Right ventricle myocardium inferior (tissue), 1 donor: ENCODE measurements around the gene CDRT4. TPM values are rescaled to one million over a fixed set of nuclear protein-coding genes. Genes with fewer than 3 reads are reported as not detected.
"Not testable (repeated sequence)": the region's sequence is repeated elsewhere in the genome, so short reads cannot be mapped to it uniquely, and the experiment has no call there.

Experiments used
- ATAC-seq: fragments of 200-7000 bp; cut with Tn5 transposase; one replicate; pipeline ENCODE4 v1.9.1; 2020; ENCODE audit warnings: mild to moderate bottlenecking, moderate library complexity
- DNase-seq: peaks from one replicate; pipeline ENCODE4 v3.0.0; 2021; ENCODE audit errors: missing footprints
- intact Hi-C: fragments of 100-400 bp; cut with DNase I; formaldehyde crosslinking; loops from one replicate; pipeline ENCODE4 v1.11.0; 2022
- long read RNA-seq: library from polyadenylated mRNA; unstranded; transcript quantifications from one replicate; pipeline ENCODE4 v2.0.0, GENCODE V29; 2021
- total RNA-seq: library from RNA; stranded (reverse); fragmentation: NEBNext Ultra II Directional; extraction: Animal tissue kit (Norgen Biotek cat#: 25700); gene quantifications from one replicate; pipeline ENCODE4 v1.2.1, GENCODE V29; 2021
- donor health status: DM: no; HTN: yes; CAD: no; lungs with severe emphysema.

The CDRT4 gene
- total RNA-seq = 1.8 TPM
- long read RNA-seq = 0 reads

DNA sequence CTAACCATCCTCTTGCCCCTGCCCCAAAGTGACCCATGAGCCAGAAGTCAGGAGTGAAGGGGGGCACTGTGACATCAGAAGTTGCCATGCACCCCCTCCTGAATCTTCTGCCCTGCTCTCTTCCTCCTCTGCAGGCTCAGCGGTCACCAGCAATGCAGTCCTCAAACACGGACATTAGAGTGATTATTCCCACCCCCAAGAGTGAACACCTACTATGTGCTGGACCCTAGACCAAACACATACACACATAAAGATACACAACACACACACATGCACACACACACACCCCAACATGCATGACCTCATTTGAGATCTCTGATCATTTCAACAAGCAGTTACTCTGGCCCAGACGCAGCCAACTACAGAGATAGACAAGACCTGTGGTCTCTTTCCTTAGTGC lies at the start of gene CDRT4:
CDRT4 (minus strand) TSS at position 30 of the 400 bp plus-strand sequence. CDS start 27,383 bp downstream, outside the sequence.
- intact Hi-C loops = no loop called here
- no peak for DNase-seq
- no peak for ATAC-seq

- intact Hi-C loops = no loop called here
- DNase-seq (no peak), ATAC-seq (no peak)
Measured at GRCh38 chr17:15516150-15516549, 48.7 kb upstream of the CDRT4 start.

DNA sequence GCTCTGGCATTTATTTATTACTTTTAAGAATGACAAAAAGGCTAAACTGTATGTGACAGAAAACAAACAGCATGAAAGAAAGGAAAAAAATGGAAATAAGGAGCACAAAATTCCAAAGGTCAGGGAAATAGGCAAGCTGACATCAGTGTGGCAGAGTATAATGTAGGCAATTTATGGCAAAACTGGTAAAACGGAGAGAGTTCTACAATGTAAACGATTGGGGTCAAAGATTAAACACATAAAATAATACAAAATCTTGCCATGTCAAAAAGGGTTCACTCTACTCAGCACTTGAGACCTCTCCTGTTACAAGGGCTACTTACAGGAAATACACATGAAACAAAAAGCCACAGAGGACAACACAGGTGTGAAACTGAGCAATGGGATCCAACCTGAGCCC lies 47.0 kb upstream of the CDRT4 start:
- intact Hi-C loops = no loop called here
- DNase-seq = no peak

GRCh38 chr17:15513856-15514459 lies 46.5 kb upstream of the CDRT4 start:
- ATAC-seq (no peak), DNase-seq (no peak)
- intact Hi-C loops = no loop called here

More for the DNA sequence above, 47.0 kb upstream of the CDRT4 start:
- no peak for ATAC-seq

DNA sequence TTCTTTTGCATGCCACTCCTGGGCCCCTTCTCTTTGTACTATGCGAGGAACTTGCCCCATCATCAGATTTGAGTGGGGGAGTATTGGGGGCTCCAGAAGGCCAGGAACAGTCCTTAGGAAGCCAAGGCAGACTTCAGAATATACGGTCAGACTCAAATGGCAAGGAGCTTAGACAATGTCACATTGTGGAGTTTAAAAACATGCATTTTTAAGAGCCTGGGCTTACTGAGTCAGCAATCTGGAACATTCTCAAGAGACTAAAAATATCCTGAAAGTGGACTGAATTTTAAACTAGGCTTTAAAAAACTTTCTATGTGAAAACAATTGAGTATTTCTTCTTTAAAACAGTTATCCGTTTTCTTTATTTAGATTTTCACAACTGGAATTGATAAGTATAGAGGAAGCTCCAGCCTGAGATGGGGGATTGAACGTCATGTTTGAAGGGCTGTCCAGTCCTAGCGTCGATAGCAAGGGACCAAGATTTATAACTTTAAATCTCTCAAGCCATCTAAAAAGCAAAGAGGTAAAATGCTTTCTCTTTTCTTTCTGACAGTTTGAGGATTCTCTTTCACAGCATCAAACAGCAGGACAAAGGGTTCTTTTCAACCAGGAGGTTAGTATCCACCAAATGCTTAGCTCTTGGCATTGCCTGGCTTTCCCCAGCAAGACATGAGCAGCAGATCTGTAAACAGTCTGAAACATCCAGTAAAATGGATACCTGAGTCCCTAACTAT lies 45.8 kb upstream of the CDRT4 start:
- no peak for ATAC-seq
- DNase-seq = no peak
- intact Hi-C loops = no loop called here

- intact Hi-C loops = no loop called here
- ATAC-seq (no peak), DNase-seq (no peak)
Measured at GRCh38 chr17:15512071-15512709, 44.8 kb upstream of the CDRT4 start.

DNA sequence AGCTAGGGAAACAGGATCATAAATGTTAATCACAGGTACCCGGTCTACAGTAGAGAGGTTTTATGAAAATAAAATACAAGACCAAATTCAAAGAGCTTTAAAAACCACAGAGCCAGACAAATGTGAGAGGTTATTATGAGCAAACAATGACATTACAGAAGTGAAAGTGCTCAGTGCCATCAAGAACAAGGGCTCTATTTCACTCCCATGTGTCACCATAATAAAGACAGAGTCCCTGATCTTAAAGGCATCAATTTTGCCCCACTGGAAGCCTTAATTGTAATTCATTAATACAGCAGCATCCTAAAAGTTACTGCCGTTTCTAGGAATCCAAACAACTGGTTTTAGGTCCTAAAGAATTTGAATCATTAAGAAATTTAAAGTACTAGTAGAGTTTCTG lies 43.7 kb upstream of the CDRT4 start:
- no peak for ATAC-seq
- no peak for DNase-seq
- intact Hi-C loops = no loop called here

GRCh38 chr17:15510361-15510760 lies 42.9 kb upstream of the CDRT4 start:
- DNase-seq (no peak), ATAC-seq (no peak)
- intact Hi-C loops = no loop called here

DNA sequence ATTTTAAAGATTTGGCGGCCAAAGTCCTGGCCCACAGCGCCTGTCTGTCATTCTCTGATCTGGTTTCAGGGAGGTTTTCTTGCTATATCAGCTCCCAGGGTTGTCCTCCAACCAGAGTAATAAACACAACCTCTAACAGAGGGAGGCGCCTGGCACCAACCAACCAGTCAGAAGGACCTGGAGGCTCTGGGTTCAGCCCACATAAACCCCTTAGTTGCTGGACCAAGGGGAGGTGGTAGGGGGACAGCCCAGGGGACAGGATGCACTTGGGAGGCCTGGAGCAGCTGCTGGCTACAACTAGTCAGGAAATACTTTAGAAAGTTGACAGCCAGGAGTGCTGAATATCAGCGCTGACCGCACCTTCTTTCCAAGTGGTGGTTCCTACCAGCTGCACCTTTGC lies 41.7 kb upstream of the CDRT4 start:
- DNase-seq = no peak
- intact Hi-C loops = no loop called here
- ATAC-seq = peak; percentile 47

DNA sequence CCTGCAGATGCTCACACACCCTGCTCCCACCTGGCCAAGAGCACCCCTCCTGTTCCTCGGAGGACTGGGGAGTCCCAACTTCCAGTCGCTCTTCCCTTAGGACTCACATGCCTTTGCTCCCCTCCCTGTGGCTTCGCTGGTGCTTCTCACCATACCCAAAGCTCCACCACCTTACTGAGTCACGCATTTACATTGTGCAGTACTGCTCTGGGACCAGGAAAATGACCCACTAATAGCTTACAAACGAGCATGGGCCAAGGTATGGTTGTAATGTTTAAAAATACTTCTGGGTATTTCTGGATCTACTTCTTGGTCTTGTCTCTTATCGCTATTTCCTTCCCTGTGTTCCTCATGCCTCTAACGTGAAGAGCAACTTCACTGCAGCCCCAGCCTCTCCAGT lies 41.0 kb upstream of the CDRT4 start:
- intact Hi-C loops = no loop called here

GRCh38 chr17:15507896-15508295 lies 40.5 kb upstream of the CDRT4 start:
- intact Hi-C loops = no loop called here
- ATAC-seq (no peak), DNase-seq (no peak)

More for the DNA sequence above, 41.0 kb upstream of the CDRT4 start:
- ATAC-seq (peak; percentile 49), DNase-seq (no peak)

GRCh38 chr17:15507001-15507400 lies 39.6 kb upstream of the CDRT4 start:
- ATAC-seq (no peak), DNase-seq (no peak)
- intact Hi-C loops = no loop called here

GRCh38 chr17:15505708-15506107 lies 38.3 kb upstream of the CDRT4 start:
- ATAC-seq, intact Hi-C loops, DNase-seq: not testable (repeated sequence)

DNA sequence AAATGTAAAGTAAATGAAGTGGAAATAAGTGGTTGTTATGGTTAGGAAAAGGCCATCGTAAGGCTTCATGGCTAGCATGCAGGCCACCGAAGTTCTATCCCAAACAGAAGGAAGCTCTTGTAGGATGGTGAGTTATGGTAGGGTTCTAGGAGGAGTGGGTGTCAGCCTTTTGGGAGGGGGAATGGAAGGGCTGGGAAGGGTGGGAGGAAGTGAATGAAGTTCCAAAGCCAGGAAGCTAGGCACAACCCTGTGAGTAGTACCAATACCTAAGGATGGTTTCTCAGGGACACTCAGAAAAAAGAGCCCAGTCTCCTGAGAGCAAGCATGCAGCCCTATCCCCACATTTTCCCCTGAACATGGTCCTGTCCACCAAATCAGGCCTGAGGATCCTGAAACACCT lies 36.3 kb upstream of the CDRT4 start:
- no peak for ATAC-seq
- DNase-seq = no peak
- intact Hi-C loops = loop anchor here (1.0 to 5.0 kb wide), 4 partner anchors 46 to 243 kb away; partner anchors contain the start of gene TEKT3

DNA sequence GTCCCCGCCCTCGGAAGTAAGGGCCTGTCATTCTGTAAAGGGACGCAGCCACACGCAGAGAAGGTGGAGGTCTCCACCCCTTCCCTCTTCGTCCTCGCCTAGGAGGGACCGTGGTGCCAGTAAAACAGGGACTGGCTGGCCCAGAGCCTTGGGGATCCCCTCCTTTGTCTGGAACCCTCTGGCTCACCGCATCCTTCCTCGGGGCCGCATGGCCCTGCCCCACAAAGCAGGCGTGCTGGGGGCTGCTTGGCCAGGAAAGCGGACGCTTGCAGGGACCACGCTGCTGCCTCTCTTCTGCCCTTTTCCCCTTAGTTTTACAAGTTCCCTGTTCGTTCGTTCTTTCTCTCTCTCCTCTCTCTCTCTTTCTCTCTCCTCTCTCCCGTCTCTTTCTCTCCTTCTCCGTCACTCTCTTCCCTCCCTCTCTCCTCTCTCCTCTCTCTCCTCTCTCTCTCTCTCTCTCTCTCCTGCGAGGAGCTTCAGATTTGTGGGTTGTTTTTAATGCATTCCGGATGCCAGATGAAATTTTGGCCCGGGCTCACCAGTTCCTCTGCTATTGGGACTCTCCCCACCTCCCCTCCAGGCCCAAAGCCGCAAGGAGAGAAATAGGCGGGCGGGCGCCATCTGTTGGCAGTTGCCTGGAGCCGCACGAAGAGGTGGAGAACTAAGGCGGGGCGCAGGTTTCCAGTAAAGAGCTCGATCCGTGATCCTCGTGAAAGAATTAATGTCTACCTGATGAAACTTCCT lies 35.1 kb upstream of the CDRT4 start:
- peak; percentile 96 for DNase-seq
- intact Hi-C loops = loop anchor here (1.0 to 5.0 kb wide), 4 partner anchors 45 to 242 kb away; partner anchors contain the start of gene TEKT3
- peak; percentile 95 for ATAC-seq

DNA sequence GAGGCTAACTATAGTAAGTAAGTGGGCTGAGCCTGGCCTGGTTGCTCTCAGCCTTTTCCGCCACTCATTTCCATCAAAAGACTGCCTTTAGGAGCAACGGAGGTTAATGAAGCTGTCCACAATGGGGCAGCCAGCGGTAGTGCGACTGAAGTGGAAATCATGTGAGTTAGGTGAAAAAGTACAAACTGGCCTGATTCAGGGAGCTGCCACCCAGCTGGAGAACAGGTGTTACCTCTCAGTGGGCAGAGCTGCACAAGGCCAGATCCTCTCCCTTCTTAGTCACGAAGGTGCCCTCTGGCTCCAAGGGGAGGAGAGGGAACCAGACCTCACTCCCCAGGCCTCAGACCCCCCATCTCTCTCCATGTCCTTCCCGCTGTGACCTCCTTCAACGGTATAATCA lies 34.4 kb upstream of the CDRT4 start:
- ATAC-seq = no peak
- DNase-seq = no peak
- intact Hi-C loops = loop anchor here (5.0 kb wide), 3 partner anchors 44 to 159 kb away; partner anchors contain the start of gene TEKT3

GRCh38 chr17:15501282-15501681 lies 33.9 kb upstream of the CDRT4 start:
- intact Hi-C loops = loop anchor here (5.0 kb wide), 3 partner anchors 44 to 159 kb away; partner anchors contain the start of gene TEKT3
- no peak for ATAC-seq
- no peak for DNase-seq

DNA sequence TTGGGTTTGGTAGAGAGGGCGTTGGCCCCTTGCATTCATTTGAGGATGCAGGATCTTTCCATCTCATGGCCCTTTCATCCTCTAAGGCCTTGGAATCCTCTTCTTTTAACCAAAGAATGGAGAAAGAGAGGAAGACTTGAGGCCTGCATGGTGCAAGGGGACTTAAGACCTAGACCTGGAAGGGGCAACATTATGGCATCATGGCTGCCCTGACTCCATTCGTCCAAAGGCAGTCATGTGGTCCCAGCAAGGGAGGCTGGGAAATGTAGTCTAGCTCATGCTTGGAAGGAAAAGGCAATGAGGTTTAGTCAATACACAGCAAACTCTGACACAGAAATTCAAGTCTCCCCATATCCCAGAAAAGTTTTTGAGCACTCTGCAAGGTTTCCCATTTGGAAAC lies 30.7 kb upstream of the CDRT4 start:
- no peak for DNase-seq
- intact Hi-C loops = no loop called here
- ATAC-seq = no peak
